Mesendoderm (in vitro differentiated cells): Measurements from ENCODE around the gene SUPT20H.
"Not testable (repeated sequence)": the region's sequence is repeated elsewhere in the genome, so short reads cannot be mapped to it uniquely, and the experiment has no call there.

Source experiments
- DNase-seq: peaks from one replicate; pipeline ENCODE4 v3.0.0; 2013
- H2AK5ac ChIP-seq: 2 replicates; pipeline ENCODE4 v1.6.1; 2013; ENCODE audit warnings: low read length, inconsistent platforms
- H2BK120ac ChIP-seq: 2 replicates; pipeline ENCODE4 v1.6.1; 2013; ENCODE audit warnings: low read depth, mild to moderate bottlenecking, low read length, moderate library complexity, mixed read lengths
- H2BK15ac ChIP-seq: replicated peaks from 2 replicates; pipeline ENCODE4 v1.6.1; 2013; ENCODE audit warnings: low read depth, mild to moderate bottlenecking, moderate library complexity
- H2BK5ac ChIP-seq: 2 replicates; pipeline ENCODE4 v1.6.1; 2013; ENCODE audit warnings: low read length, inconsistent platforms
- H3K18ac ChIP-seq: 2 replicates; pipeline ENCODE4 v1.6.1; 2013; ENCODE audit warnings: mild to moderate bottlenecking, low read length, mixed read lengths
- H3K23ac ChIP-seq: one replicate; pipeline ENCODE4 v1.6.1; 2013; ENCODE audit warnings: low read length
- H3K27ac ChIP-seq: 2 replicates; pipeline ENCODE4 v1.5.1; 2013; ENCODE audit warnings: low read depth, mild to moderate bottlenecking, inconsistent platforms, low read length, moderate library complexity
- H3K27me3 ChIP-seq: 2 replicates; pipeline ENCODE4 v1.6.1; 2013; ENCODE audit warnings: low read length, control low read depth, mild to moderate bottlenecking, inconsistent platforms; ENCODE audit not compliant: insufficient read depth, poor library complexity
- H3K36me3 ChIP-seq: 2 replicates; pipeline ENCODE4 v1.6.1; 2013; ENCODE audit warnings: low read length, inconsistent platforms; ENCODE audit not compliant: control insufficient read depth, insufficient read depth
- H3K4ac ChIP-seq: one replicate; pipeline ENCODE4 v1.6.1; 2013; ENCODE audit warnings: low read depth, mild to moderate bottlenecking, low read length, moderate library complexity
- H3K4me1 ChIP-seq: 2 replicates; pipeline ENCODE4 v1.6.1; 2013; ENCODE audit warnings: low read depth, low read length, inconsistent platforms; ENCODE audit not compliant: control insufficient read depth
- H3K4me2 ChIP-seq: 2 replicates; pipeline ENCODE4 v1.6.1; 2013; ENCODE audit warnings: low read length
- H3K4me3 ChIP-seq: 2 replicates; pipeline ENCODE4 v1.5.1; 2013; ENCODE audit warnings: mild to moderate bottlenecking, low read length
- H3K56ac ChIP-seq: one replicate; pipeline ENCODE4 v1.6.1; 2013; ENCODE audit warnings: low read length
- H3K79me1 ChIP-seq: 2 replicates; pipeline ENCODE4 v1.6.1; 2013; ENCODE audit warnings: low read length, inconsistent platforms
- H3K79me2 ChIP-seq: 2 replicates; pipeline ENCODE4 v1.6.1; 2013; ENCODE audit warnings: mild to moderate bottlenecking, low read length; ENCODE audit not compliant: control insufficient read depth, insufficient read depth
- H3K9ac ChIP-seq: 2 replicates; pipeline ENCODE4 v1.6.1; 2013; ENCODE audit warnings: low read length, inconsistent platforms
- H4K5ac ChIP-seq: one replicate; pipeline ENCODE4 v1.6.1; 2013; ENCODE audit warnings: low read length
- H4K8ac ChIP-seq: one replicate; pipeline ENCODE4 v1.6.1; 2013; ENCODE audit warnings: low read depth, mild to moderate bottlenecking, control low read depth, low read length, moderate library complexity
- WGBS: extraction: QIAGEN DNeasy Blood & Tissue Kit; methylation state at CpG from one replicate; pipeline ENCODE4 v1.1.7; 2013; ENCODE audit warnings: low lambda C conversion rate, missing lambda C conversion rate; ENCODE audit not compliant: insufficient coverage; ENCODE audit errors: extremely low coverage; 5-methylcytosine and 5-hydroxymethylcytosine counted together

The SUPT20H gene

DNA sequence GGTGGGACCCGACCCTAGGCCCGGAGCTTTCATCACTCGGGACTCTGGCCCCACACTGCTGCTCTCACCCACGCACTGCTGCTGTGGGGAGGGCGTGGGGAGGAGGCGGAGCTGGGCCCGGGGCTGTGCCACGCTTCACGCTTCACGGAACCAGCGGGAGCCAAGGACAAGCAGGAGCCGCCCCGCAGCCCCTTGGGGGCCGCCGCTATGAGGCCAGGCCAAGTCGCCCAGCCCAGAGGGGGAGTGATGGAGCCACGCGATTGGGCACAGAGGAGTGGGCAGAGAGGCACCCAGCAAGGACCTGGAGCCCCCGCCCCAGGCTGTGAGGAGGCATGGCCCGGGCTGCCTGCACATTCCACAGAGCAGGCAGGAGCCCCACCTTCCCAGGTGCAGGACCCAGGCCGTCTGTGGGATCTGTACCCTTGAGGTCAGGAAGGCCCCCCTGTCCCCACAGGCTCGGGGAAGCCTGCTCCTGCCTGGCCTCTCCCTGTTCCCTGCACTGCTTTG lies 10.2 kb upstream of the SUPT20H start:
- Histone ChIP-seq H2BK5ac (no peak overlapping the region), H2BK15ac (no peak overlapping the region), H3K4ac (no peak overlapping the region), H2AK5ac (no peak overlapping the region), H3K23ac (no peak overlapping the region), H4K5ac (no peak overlapping the region), H4K8ac (no peak overlapping the region), H3K79me2 (no peaks in the 10 kb centered on the region), H3K9ac (no peak overlapping the region), H3K18ac (no peak overlapping the region), H3K79me1 (no peaks in the 10 kb centered on the region), H3K4me1 (no peaks in the 10 kb centered on the region), H3K27ac (no peak overlapping the region), H3K36me3 (no peaks in the 10 kb centered on the region), H3K4me2 (no peak overlapping the region), H3K56ac (no peak overlapping the region), H3K4me3 (no peak overlapping the region), H2BK120ac (no peak overlapping the region), H3K27me3 (no peaks in the 10 kb centered on the region)
- DNase-seq, result no peak
- no CpG with 5 or more reads among the region's 22 CpGs for WGBS

DNA sequence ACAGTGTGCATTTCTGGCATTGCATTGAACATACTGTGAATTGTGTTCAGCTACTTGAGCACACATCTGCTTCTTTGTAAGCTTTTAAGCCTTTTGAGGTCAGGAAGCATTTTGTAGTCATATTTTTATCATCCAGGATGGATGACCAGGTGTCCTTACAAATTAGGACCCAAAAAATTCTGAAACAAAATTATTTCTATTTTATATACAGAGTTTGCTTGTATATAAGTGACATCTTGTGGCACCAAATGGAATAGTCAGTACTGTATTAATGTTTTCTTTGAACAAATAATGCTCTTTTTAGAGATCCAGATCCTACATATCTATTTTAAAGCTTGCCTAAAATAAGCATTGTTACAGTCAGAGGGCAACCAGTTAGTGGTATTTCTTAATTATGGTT lies 9.5 kb upstream of the SUPT20H start:
- H2BK5ac ChIP-seq, result no peak overlapping the region
- H3K4me2 ChIP-seq, result no peak overlapping the region
- no peaks in the 10 kb centered on the region for H3K79me1 ChIP-seq
- no peaks in the 10 kb centered on the region for H3K27me3 ChIP-seq
- H3K4me3 ChIP-seq, result no peak overlapping the region
- no peak overlapping the region for H3K4ac ChIP-seq
- no peak overlapping the region for H2BK15ac ChIP-seq
- H2AK5ac ChIP-seq, result no peak overlapping the region
- no peak for DNase-seq
- no peaks in the 10 kb centered on the region for H3K79me2 ChIP-seq
- no peak overlapping the region for H2BK120ac ChIP-seq
- no peaks in the 10 kb centered on the region for H3K4me1 ChIP-seq
- H3K23ac ChIP-seq, result no peak overlapping the region
- H3K36me3 ChIP-seq, result no peaks in the 10 kb centered on the region
- no peak overlapping the region for H3K27ac ChIP-seq
- H3K56ac ChIP-seq, result no peak overlapping the region
- no peak overlapping the region for H4K5ac ChIP-seq
- H3K9ac ChIP-seq, result no peak overlapping the region
- H3K18ac ChIP-seq, result no peak overlapping the region
- H4K8ac ChIP-seq, result no peak overlapping the region

DNA sequence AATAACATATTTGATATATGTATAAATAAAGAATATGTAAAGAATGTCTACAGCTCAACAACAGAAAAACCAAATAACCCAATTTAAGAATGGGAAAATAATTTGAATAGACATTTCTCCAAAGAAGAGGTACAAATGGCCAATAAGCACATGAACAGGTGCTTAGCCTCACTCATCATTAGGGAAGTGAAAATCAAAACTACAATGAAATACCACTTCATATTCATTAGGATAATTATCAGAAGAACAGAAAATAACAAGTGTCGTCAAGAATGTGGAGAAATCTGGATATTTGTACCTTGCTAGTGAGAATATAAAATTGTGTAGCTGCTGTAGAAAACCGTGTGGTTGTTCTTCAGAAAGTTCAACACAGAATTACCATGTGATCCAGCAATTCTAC lies 8.4 kb upstream of the SUPT20H start:
- H3K79me1 ChIP-seq, result no peaks in the 10 kb centered on the region
- no peak overlapping the region for H3K56ac ChIP-seq
- no peak overlapping the region for H4K5ac ChIP-seq
- no CpG with 5 or more reads among the region's 2 CpGs for WGBS
- H2BK15ac ChIP-seq, result no peak overlapping the region
- no peak overlapping the region for H3K4me3 ChIP-seq
- no peak overlapping the region for H3K18ac ChIP-seq
- no peak overlapping the region for H3K4me2 ChIP-seq
- no peak overlapping the region for H3K23ac ChIP-seq
- H2BK5ac ChIP-seq, result no peak overlapping the region
- H2BK120ac ChIP-seq, result no peak overlapping the region
- H3K4ac ChIP-seq, result no peak overlapping the region
- no peaks in the 10 kb centered on the region for H3K36me3 ChIP-seq
- no peak overlapping the region for H3K9ac ChIP-seq
- H3K27me3 ChIP-seq, result no peaks in the 10 kb centered on the region
- no peak for DNase-seq
- H4K8ac ChIP-seq, result no peak overlapping the region
- no peaks in the 10 kb centered on the region for H3K4me1 ChIP-seq
- H2AK5ac ChIP-seq, result no peak overlapping the region
- H3K79me2 ChIP-seq, result no peaks in the 10 kb centered on the region
- H3K27ac ChIP-seq, result no peak overlapping the region

DNA sequence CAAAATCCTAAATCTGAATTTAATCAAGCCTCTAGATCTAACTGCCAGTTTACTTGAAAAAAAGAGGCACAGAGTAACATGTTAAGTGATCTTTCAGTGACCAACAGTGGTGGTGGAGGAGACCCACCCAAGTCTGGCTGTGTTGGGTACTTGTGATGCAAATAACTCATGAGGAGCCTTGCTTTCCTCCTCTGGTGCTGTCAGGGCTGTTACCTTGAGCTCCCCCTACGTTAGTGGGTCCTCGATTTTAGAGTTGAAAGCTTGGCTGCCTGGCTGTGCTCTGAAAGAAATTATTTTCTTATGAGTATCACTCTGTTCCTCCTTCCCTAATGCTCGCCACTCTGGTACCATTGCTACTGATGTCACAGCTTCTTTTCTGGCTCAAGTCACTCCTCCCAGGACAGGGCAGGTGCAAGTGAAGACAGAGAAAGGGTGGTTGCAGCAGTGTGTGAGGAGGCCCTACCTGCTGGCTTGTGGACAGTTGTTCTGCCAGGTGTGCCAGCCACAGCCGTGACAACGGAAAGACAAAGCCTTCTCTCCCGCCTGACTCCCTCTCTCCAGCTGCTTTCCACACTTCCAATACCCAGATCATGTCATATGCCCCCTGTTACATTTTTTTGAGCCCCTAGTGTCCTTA lies 6.5 kb upstream of the SUPT20H start:
- Histone ChIP-seq H3K23ac (no peak overlapping the region), H3K18ac (no peak overlapping the region), H4K5ac (no peak overlapping the region), H2BK5ac (no peak overlapping the region), H4K8ac (no peak overlapping the region), H2BK120ac (no peak overlapping the region), H3K4me1 (no peaks in the 10 kb centered on the region), H3K4me2 (no peak overlapping the region), H3K27me3 (no peaks in the 10 kb centered on the region), H3K56ac (no peak overlapping the region), H3K79me2 (no peaks in the 10 kb centered on the region), H3K27ac (no peak overlapping the region), H2AK5ac (no peak overlapping the region), H2BK15ac (no peak overlapping the region), H3K79me1 (no peaks in the 10 kb centered on the region), H3K36me3 (no peaks in the 10 kb centered on the region), H3K4me3 (no peak overlapping the region), H3K9ac (no peak overlapping the region), H3K4ac (no peak overlapping the region)
- DNase-seq, result peak; percentile 8
- no CpG with 5 or more reads among the region's 6 CpGs for WGBS

DNA sequence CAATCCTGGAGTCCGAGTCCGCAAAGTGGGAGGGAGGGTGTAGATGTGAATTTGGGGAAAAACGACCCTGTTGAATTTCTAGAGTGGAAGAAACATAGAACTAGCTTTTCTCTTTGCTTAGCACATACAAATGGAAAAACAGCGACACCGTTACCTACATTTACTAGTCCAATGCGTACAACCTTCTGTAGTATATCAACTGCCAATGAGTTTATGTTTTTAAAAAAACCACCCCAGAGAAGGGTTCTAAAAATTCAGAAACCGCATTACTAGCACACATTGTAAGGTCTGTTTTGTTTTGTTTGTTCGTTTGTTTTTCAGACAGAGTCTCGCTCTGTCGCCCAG lies 332 bp upstream of the SUPT20H start:
- WGBS, result no CpG with 5 or more reads among the region's 10 CpGs
- no peak overlapping the region for H3K27ac ChIP-seq
- no peak overlapping the region for H2BK15ac ChIP-seq
- H4K5ac ChIP-seq, result no peak overlapping the region
- H2BK5ac ChIP-seq, result no peak overlapping the region
- peak overlapping the region; percentile 50 for H3K9ac ChIP-seq
- H4K8ac ChIP-seq, result no peak overlapping the region
- H3K4me2 ChIP-seq, result peak overlapping the region; percentile 17
- peaks cover 25% of the 10 kb centered on the region for H3K79me2 ChIP-seq
- H3K56ac ChIP-seq, result peak overlapping the region; percentile 40
- H3K27me3 ChIP-seq, result no peaks in the 10 kb centered on the region
- no peak overlapping the region for H3K4ac ChIP-seq
- H3K36me3 ChIP-seq, result no peaks in the 10 kb centered on the region
- no peak overlapping the region for H3K18ac ChIP-seq
- no peaks in the 10 kb centered on the region for H3K4me1 ChIP-seq
- no peak overlapping the region for H2AK5ac ChIP-seq
- no peak overlapping the region for H3K23ac ChIP-seq
- no peak overlapping the region for H2BK120ac ChIP-seq
- H3K79me1 ChIP-seq, result peaks cover 2% of the 10 kb centered on the region
- peak overlapping the region; percentile 24 for H3K4me3 ChIP-seq
- DNase-seq, result no peak

DNA sequence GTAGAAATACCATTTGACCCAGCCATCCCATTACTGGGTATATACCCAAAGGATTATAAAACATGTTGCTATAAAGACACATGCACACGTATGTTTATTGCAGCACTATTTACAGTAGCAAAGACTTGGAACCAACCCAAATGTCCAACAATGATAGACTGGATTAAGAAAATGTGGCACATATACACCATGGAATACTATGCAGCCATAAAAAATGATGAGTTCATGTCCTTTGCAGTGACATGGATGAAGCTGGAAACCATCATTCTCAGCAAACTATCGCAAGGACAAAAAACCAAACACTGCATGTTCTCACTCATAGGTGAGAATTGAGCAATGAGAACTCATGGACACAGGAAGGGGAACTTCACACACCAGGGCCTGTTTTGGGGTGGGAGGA lies 3.3 kb downstream of the SUPT20H start:
- H3K27me3 ChIP-seq, H3K23ac ChIP-seq, H3K4me3 ChIP-seq, H4K5ac ChIP-seq, H3K18ac ChIP-seq, H3K4me1 ChIP-seq, H3K36me3 ChIP-seq, H4K8ac ChIP-seq, H2AK5ac ChIP-seq, H2BK120ac ChIP-seq, H2BK15ac ChIP-seq, H3K9ac ChIP-seq, H3K4me2 ChIP-seq, DNase-seq, H2BK5ac ChIP-seq, H3K56ac ChIP-seq, H3K4ac ChIP-seq, H3K27ac ChIP-seq, H3K79me1 ChIP-seq: not testable (repeated sequence)
- H3K79me2 ChIP-seq, result peaks cover 35% of the 10 kb centered on the region
- no CpG with 5 or more reads among the region's 2 CpGs for WGBS
